Ectodermal cell (in vitro differentiated cells): Measurements from ENCODE around the gene KCNQ4.

Source experiments
- H3K27ac ChIP-seq: 2 replicates; pipeline ENCODE4 v1.7.0; 2013; ENCODE audit warnings: mild to moderate bottlenecking, low read depth, low read length; ENCODE audit not compliant: insufficient read depth, poor library complexity, severe bottlenecking
- H3K27me3 ChIP-seq: 2 replicates; pipeline ENCODE4 v1.7.0; 2013; ENCODE audit warnings: mild to moderate bottlenecking, low read length; ENCODE audit not compliant: insufficient read depth, control insufficient read depth, poor library complexity, severe bottlenecking
- H3K36me3 ChIP-seq: one replicate; pipeline ENCODE4 v1.7.0; 2013; ENCODE audit warnings: low read length; ENCODE audit not compliant: control insufficient read depth, insufficient read depth
- H3K4me1 ChIP-seq: one replicate; pipeline ENCODE4 v1.7.0; 2013; ENCODE audit warnings: low read length; ENCODE audit not compliant: control insufficient read depth, insufficient read depth
- H3K4me3 ChIP-seq: 2 replicates; pipeline ENCODE4 v1.7.0; 2013; ENCODE audit warnings: low read depth, low read length, control low read depth; ENCODE audit not compliant: insufficient read depth
- H3K9me3 ChIP-seq: 2 replicates; pipeline ENCODE4 v1.7.0; 2013; ENCODE audit warnings: mild to moderate bottlenecking, low read length, moderate library complexity; ENCODE audit not compliant: control insufficient read depth
- WGBS, 2 experiments: methylation state at CpG; one replicate each; pipeline ENCODE4 v1.1.7; 2013; ENCODE audit warnings: missing lambda C conversion rate in 2 of 2; 5-methylcytosine and 5-hydroxymethylcytosine counted together

KCNQ4 gene

GRCh38 chr1:40787737-40788560 lies 4.4 kb downstream of the KCNQ4 start:
- Histone ChIP-seq H3K27ac (no peak overlapping the region), H3K27me3 (peaks cover 11% of the 10 kb centered on the region), H3K4me1 (peaks cover 12% of the 10 kb centered on the region), H3K9me3 (no peaks in the 10 kb centered on the region), H3K4me3 (no peak overlapping the region), H3K36me3 (no peaks in the 10 kb centered on the region)
- WGBS, 2 experiments: 84 to 86% methylated on average over 17 to 19 of the region's 19 CpGs

GRCh38 chr1:40788561-40789341 lies 5.2 kb downstream of the KCNQ4 start:
- peaks cover 7% of the 10 kb centered on the region for H3K4me1 ChIP-seq
- no peaks in the 10 kb centered on the region for H3K36me3 ChIP-seq
- H3K9me3 ChIP-seq: no peaks in the 10 kb centered on the region
- WGBS, 2 experiments: 93 to 94% methylated on average over 17 of the region's 17 CpGs
- H3K4me3 ChIP-seq: no peak overlapping the region
- H3K27me3 ChIP-seq: peaks cover 6% of the 10 kb centered on the region
- H3K27ac ChIP-seq: no peak overlapping the region

- Histone ChIP-seq H3K27me3 (peaks cover 5% of the 10 kb centered on the region), H3K9me3 (no peaks in the 10 kb centered on the region), H3K27ac (no peak overlapping the region), H3K4me1 (peaks cover 6% of the 10 kb centered on the region), H3K4me3 (no peak overlapping the region), H3K36me3 (no peaks in the 10 kb centered on the region)
- 85 to 90% methylated on average over 2 of the region's 2 CpGs for WGBS, 2 experiments
Measured at GRCh38 chr1:40789342-40789598, 5.7 kb downstream of the KCNQ4 start.

GRCh38 chr1:40789661-40790430 lies 6.3 kb downstream of the KCNQ4 start:
- Histone ChIP-seq H3K36me3 (no peaks in the 10 kb centered on the region), H3K27me3 (no peaks in the 10 kb centered on the region), H3K4me3 (no peak overlapping the region), H3K4me1 (peaks cover under 1% of the 10 kb centered on the region), H3K27ac (no peak overlapping the region), H3K9me3 (no peaks in the 10 kb centered on the region)
- WGBS, 2 experiments: 86 to 87% methylated on average over 13 of the region's 13 CpGs

GRCh38 chr1:40792036-40792435 lies 8.4 kb downstream of the KCNQ4 start:
- Histone ChIP-seq H3K4me1 (peaks cover 12% of the 10 kb centered on the region), H3K27me3 (no peaks in the 10 kb centered on the region), H3K4me3 (no peak overlapping the region), H3K9me3 (no peaks in the 10 kb centered on the region), H3K27ac (no peak overlapping the region), H3K36me3 (no peaks in the 10 kb centered on the region)
- 68 to 77% methylated on average over 7 of the region's 7 CpGs for WGBS, 2 experiments

GRCh38 chr1:40793617-40794016 lies 10.0 kb downstream of the KCNQ4 start:
- Histone ChIP-seq H3K4me3 (no peak overlapping the region), H3K27me3 (no peaks in the 10 kb centered on the region), H3K27ac (no peak overlapping the region), H3K36me3 (no peaks in the 10 kb centered on the region), H3K9me3 (no peaks in the 10 kb centered on the region), H3K4me1 (peaks cover 18% of the 10 kb centered on the region)
- WGBS, 2 experiments: 91 to 93% methylated on average over 3 of the region's 3 CpGs

- WGBS, 2 experiments: 78% methylated on average over 4 of the region's 4 CpGs
- no peak overlapping the region for H3K27ac ChIP-seq
- no peak overlapping the region for H3K4me3 ChIP-seq
- H3K9me3 ChIP-seq: no peaks in the 10 kb centered on the region
- H3K36me3 ChIP-seq: no peaks in the 10 kb centered on the region
- H3K4me1 ChIP-seq: peaks cover 21% of the 10 kb centered on the region
- no peaks in the 10 kb centered on the region for H3K27me3 ChIP-seq
Measured at GRCh38 chr1:40794048-40794447, 10.5 kb downstream of the KCNQ4 start.

GRCh38 chr1:40794974-40795715 lies 11.6 kb downstream of the KCNQ4 start:
- no peaks in the 10 kb centered on the region for H3K9me3 ChIP-seq
- H3K27ac ChIP-seq: no peak overlapping the region
- H3K4me1 ChIP-seq: peaks cover 32% of the 10 kb centered on the region
- WGBS, 2 experiments: 86 to 87% methylated on average over 10 of the region's 10 CpGs
- no peaks in the 10 kb centered on the region for H3K27me3 ChIP-seq
- H3K36me3 ChIP-seq: no peaks in the 10 kb centered on the region
- no peak overlapping the region for H3K4me3 ChIP-seq

GRCh38 chr1:40795811-40796586 lies 12.4 kb downstream of the KCNQ4 start:
- H3K4me1 ChIP-seq: peaks cover 39% of the 10 kb centered on the region
- 79 to 80% methylated on average over 13 of the region's 13 CpGs for WGBS, 2 experiments
- no peaks in the 10 kb centered on the region for H3K9me3 ChIP-seq
- H3K27me3 ChIP-seq: no peaks in the 10 kb centered on the region
- H3K27ac ChIP-seq: no peak overlapping the region
- no peaks in the 10 kb centered on the region for H3K36me3 ChIP-seq
- no peak overlapping the region for H3K4me3 ChIP-seq
